GM19395 (cell line): Measurements from ENCODE around the gene VAMP2.

Experiments used
- ATAC-seq: cut with Tn5 transposase; IDR thresholded peaks from one replicate; pipeline ENCODE4 v1.9.1; 2021; ENCODE audit warnings: mild to moderate bottlenecking, moderate library complexity; ENCODE audit not compliant: unreplicated experiment

The VAMP2 gene

DNA sequence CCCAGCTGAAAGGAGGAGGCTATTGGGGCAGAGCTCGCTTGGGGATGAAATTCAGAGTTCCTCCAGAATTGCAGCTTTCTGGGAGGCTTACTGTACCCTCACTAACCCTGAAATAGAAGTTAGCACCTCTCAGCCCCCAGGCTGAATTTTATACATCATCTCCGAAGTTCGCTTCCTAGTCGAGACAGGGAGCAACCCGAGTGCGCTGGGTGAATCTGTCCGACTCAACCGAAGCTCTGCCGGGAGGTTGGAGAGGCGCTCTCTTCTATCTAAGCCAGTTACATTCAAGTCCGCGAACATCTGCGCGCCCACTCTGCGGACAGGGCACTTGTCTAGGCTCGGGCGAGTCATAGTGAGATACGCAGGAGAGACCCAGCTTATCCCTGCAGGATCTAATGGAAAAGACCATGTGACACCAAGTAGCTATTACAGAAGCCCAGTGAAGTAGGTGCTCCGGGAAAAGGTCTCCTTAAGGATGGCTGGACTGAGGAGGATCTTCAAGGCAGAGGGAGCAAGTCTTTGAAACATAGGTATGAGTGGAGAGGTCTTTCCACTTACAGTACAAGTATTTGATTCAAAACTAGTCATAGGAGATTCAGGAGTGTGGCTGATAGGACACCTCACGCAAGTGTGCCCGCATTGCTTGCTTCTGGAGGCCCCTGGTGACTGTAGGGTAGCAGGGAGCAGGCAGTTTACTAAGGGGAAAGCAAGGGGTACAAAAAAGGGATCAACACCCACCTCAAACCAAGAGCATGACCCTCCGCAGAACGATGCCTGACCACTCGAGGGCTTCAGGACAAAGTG, 38.2 kb downstream of the VAMP2 start:
- no peak for ATAC-seq

DNA sequence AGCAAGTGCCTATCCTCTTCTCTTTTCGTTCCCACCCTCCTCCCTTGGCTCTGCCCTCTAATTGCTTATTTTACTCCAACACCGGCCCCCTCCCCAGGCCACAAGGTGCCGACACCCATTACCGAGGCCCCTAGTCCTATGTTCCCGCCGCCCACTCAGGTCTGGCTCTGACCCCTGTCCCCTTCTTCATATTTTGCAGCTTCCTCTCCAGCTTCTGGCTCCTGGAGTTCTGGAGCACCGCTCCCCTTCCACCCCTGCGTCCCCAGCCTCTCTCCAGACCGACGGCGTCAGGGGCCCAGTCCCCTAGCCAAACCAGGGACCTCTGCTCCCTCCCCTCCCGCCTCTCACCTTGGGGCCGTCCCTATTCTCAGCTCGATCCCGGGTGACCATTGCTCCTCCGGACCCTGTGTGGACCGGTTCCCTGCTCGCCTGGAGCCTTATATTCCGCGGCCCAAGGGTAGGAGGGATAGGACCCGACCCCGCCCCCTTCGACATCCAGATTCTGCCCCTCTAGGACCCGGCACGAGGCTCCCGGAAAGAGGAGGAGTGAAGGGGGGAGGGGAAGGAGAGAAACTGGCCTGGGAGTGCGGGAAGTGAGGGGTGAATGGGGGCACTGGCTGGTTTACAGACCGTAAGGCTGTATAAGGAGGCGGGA, 38.9 kb downstream of the VAMP2 start, which contains the start of gene HES7:
HES7 (minus strand) TSS at position 412 of the 655 bp plus-strand sequence; CDS start at position 390, 22 bp downstream.
- ATAC-seq, result no peak

DNA sequence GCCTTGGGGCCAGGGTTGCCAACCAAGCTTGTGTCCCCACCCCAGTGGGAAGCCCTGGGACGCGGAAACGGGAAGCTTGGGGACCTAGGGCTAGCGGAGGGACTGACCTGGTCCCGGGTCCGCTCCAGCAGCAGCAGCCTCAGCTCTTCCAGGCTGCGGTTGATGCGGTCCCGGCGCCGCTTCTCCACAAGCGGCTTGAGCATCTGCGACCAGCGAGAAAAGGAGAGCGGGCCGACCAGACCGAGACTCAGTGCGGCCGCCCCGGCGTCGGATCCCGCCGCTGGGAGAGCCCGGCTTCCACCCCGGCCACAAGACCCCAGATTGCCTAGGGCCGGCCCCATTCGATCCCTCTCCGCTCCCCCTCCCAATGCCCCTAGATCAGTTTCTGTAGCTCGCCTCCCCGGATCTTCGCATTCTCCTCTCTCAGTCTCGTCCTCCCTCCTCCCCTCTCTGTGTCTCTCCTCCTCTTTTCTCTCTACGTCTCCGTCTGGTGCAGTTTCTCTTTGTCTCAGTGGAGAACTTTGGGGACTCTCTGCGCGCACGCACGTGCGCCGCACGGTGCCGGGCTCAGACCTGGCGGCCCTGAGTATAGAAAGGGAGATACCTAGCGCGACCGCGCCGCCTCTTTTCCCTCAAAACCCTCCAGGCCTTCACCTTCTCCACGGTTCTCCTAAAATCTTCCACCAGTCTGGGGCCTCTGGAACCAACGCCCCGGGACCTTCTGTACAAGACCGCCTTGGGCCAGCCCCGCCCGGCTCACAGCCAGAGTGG, 39.6 kb downstream of the VAMP2 start:
- no peak for ATAC-seq

DNA sequence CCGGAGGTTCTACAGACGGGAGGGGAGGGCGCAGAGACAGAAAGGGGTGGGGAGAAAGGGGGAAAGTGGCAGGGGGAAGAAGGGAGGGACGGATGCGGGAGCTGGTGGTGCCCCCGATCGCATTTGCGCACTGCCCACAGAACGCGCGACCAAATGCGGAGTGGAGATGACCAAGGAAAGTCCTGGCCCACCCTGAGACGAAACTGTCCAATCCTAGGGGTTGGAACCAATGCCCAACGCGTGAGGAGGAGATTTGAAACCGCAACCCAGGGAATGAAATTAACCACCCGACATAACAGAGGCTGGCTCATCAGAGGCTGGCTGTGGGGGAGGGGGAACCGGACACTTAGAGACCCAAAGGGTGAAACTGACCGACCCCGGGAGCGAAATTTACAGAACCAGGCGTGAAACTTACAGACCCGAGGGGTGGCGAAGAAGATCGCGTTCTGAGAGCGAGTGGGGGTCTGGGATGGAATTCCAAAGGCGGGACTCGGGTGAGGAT, 40.3 kb downstream of the VAMP2 start:
- ATAC-seq, result no peak

DNA sequence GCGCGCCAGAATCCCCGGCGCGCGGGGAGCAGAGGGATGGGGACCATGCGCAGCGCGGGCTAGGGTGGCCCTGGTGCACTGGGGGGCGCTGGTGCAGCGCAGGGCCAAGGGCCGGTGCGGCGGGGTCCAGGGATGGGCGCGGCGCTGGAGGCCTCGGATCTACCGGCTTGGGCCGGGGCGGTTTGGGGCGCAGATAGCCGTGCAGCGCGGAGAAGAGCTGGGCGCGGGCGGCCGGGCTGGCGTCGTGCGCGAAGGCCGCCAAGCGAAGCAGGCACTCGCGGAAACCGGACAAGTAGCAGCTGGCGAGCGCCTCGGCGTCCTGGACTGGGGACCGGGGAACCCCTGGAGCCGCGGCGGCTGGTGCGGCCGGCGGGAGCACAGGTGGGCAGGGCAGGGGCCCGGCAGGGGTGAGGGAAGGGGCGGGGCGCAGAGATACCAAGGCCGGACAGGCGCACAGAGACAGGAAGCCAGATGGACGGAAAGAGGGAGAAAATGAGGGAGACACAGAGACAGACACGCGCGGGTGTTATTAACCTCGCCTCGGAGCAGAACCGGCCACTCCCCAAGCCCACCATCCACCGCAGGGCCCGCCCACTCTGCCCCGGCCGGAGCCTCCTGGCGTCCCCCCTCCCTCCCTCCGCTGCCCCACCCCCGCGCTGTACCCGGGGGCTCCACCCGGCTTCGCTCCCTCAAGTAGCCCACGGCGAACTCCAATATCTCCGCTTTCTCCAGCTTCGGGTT, 40.9 kb downstream of the VAMP2 start:
- no peak for ATAC-seq

DNA sequence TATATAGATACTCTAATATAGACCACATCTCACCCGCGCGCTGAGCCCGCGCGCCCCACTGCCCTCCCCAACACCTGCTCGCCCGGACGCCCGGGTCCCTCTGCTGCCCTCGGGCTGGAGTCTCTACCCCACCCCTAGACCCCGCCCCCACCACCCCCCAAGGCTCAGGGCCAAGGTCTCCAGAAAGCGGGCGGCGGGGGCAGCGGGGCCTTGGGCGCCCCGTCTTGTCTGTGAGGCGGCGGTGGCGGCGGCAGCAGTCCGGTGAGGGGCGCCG, 41.4 kb downstream of the VAMP2 start:
- ATAC-seq, result no peak

DNA sequence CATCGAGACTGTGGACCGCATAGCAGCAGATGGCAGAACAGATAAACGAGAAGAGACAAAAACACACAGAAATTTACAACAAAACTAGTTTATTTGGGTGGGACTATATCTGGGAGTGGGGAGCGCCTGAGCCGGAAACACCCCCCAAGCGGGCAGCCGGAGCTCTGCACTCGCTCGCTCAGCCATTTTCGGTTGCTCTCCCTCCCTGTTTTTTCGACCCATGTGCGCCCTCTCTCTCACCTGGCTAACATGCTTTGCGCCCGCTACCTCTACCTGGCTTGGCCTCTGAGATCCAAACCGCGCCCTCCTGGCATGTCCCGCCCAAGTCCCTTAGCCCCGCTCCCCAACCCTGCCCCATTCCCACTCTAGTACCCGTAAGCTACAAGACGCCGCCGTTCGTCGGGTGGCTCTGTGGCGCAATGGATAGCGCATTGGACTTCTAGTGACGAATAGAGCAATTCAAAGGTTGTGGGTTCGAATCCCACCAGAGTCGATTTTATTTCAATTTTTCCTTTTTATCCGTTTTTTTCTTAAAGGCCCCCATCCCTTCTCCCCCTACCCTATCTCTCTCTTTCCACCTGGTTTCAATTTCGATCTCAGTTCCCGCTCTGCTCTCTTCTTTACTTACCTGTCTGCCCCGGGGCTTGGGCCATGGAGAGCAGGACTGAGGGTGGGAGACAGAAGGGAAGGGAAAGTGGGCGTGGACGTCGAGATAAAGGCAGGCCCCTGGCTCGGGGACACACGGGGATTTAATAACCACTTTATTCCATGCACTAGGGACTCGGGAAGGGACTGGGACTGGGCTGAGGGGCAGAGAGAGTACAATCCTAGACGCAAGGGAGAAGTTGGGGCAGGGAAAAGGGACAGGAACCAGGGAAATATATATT, 42.0 kb downstream of the VAMP2 start:
- no peak for ATAC-seq

DNA sequence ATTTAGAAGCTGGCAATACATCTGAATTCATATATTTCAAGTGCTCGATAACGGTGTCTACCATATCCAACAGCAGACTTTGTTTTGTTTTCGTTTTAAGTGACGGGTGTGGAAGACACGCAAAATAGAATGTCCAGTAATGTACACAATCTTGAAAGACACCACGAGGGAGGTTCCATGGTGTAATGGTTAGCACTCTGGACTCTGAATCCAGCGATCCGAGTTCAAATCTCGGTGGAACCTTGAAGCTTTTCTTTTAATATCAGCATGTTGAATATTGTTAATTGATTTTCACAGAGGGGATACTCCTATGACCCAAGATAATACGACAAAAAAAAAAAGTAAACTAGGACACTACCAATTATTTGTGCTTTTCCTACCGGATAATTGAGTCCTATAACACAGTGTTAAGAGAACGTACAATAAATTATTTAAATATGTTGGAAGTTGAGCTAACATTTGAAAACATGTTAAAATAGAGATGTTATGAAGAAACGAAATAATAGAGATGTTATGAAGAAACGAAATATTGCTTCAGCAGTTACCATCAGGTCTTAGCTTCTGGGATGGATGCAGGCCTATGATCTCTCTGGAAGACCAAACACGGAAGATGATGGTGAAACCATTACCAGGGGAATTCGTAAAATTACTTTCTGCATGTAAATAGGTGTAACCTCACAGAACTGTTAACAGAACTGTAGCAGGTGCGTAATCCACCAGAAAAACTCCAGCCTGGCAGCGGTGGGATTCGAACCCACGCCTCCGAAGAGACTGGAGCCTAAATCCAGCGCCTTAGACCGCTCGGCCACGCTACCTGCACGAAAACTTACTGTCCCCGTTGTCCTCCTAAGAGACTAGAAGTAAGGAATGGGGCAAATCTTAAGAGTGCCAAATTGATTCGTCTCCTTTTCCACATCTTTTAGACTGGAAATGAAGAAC, 42.9 kb downstream of the VAMP2 start:
- peak; percentile 34 for ATAC-seq

DNA sequence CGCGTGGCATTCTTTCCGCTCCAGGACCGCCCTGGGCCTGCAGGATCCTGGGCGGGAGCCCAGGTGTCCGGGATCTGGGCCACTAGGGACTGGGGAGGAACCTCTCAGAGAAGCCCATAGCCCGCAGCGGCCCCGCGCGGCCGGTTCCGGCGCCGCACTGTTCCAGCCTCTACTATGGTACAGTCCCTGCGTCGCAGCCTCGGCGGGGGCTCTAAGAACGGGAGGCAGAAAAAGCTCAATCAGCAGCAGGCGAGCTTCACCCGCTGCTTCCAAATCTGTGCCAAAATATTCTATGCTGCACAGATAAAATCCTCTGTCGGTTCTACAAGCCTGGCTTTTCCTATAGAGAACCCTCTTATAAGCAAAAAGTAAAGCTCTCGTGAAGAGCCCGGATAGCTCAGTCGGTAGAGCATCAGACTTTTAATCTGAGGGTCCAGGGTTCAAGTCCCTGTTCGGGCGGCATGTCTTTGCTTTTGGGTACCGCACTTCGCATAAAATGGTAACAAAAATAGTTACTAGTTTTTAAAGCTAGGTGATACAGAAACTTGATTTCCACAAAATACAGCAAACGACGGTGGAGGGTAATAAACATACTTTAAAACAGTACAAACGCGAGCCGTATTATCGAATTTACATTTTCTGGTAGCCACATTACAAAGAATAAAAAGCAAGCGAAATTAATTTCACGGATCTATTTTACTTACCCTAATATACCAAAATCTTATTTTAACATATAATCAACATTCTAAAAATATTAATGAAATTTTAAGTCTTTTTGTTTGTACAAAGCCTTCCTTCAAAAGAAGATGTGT, 43.8 kb downstream of the VAMP2 start:
- ATAC-seq, result peak; percentile 35

DNA sequence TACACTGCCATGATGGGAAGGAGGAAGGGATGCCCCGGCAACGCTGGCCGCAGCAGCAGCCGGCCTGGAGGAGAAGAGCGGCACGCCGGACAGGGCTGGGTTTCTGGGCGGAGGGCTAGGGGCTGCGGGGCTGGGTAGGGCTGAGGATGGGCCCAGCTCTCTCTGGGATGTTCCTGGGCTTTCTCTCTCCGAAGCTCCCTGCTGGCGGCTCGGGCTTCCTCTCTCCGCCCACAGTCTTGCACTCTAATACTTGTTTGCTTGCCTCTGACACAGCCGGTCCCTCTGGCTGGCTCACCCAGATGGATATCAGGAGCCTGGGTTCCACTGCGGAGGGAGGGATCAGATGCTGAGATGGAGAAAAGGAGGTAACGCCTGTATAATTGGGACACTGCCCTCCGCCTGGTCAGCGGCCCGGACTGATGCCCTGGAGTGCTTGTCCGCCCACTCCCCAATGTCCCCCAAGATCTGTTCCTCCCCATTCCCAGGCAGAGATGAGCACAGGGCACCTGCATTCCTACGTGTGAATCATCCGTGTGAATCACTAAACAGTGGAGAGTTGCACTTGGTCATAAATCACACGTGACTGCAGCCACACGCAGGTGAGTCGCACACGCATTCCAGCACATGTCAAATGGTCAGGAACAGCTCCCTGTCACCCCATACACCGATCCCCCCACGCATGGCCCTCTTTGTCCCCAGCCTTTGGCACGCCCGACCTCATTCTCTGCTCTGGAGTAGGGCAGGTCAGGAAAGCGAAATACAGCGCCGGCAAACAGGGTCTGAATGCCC, 44.6 kb downstream of the VAMP2 start, which contains the start of gene ALOXE3:
ALOXE3 (minus strand) TSS at position 535 of the 789 bp plus-strand sequence; CDS start at position 11, 524 bp downstream.
- no peak for ATAC-seq

DNA sequence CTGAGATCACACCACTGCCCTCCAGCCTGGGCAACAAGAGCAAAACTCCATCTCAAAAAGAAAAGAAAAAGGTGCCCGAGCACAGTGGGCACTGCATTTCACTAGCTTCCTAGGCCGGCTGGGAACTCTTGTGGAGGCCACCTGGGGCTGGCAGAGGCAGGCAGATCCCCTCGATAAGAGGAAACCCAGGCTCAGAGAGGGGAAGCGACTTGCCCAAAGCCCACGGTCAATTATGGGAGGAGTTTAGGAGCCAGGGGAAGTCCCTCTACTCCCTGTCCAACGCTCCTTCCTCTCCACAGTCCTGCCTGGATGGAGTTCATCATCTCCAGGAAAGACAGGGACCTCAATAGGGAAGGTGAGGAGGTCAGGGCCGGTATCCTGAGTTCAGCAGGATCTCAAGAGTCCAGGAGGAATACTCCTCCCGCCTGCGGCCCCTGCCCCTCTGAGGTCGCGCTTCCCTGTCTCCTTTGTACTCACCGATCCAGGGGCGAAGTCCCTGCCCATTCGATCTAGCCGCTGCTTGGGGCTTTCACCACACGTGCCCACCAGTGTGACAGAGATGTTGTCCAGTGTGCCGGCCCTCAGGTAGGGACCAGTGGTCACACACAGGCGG, 45.3 kb downstream of the VAMP2 start:
- no peak for ATAC-seq

DNA sequence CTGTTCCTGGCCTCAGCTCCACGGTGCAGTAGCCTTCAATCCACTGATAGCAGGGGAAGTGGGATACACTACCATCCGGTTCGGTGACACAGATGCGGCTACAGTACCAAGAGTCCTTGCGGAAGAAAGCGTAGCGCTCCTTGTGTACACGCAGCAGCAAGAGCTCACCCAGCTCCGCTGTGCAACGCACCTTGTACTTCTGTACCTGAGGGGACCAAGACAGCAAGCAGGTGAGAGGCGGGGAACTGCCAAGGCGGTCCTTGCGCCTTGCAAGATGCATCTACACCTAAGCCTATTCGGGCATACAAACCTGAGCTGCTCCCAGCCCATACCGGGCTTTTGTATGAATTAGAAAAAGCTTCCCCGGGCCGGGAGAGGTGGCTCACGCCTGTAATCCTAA, 46.0 kb downstream of the VAMP2 start:
- ATAC-seq, result no peak

DNA sequence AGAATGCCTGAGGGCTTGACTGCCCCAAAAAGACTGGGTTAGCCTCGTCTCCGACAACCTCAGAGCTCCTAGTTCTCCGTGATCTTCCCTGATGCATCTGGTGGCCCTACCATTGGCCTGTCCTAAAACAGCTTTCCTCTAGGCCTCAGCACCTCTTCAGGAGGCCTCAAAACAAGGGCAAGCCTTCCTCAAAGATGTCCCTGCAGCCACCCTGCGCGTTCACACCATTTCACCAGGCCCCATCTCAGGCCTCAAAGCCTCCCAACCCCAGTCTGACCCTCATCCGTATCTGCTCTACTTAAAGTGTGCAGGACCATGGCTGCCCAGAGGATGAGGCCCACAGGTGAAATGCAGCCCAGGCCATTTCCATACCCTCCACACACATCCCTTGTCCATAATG, 51.8 kb downstream of the VAMP2 start:
- ATAC-seq, result no peak

DNA sequence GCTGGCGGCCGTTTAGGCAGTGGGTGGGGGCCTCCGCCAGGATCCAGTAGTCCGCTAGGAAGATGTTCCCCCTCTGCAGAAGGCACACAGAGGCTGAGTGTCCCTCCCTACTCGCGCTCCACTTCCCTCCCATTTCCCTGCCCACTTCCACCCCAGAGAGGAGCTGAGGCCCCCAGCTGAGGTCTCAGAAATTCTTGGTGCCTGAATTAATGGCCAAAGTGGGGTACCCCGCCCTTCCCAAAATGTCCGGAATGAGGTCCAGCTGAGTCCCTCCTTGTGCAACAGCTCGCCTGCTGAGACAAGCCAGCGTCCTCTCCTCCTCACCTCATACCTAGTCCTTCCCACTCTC, 52.3 kb downstream of the VAMP2 start:
- ATAC-seq, result no peak

DNA sequence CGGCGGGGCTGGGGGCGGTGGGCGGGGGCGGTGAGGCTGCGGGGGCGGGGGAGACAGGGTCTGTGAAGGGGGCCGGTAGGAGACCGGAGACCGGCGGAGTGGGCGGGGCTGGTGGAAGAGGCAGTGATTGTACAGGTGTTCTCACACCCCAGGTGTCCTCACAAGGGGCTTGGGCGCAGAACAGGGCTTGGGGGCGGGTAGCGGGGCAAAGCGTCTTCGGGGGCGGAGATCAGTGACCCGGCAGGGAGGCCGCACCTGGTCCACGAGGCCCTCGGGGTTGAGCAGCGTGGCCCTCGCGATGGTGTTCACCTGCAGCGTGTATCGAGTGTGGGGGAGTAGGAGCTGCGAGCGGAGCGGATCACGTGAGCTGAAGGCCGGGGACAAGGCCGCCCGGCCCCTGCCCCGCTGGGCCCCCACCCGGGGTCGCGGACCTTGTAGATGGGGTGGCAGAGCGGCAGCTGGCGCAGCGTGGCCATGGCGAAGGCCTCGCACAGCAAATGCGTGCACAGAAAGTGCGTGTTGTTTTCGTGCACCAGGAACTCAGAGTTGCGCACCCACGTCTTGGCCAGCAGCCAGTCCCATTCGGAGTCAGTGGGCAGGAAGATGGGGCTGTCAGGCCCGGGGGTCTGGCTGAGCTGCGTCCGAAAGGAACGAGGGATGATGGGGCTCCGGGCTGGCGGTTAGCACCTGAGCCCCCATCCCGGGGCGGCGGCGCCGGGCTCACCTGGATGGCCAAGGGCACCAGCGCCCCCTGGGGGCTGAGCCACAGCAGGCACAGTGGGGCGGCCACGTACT, 52.9 kb downstream of the VAMP2 start:
- ATAC-seq, result no peak
